SH-SY5Y (cell line): ENCODE results near the gene GPR82.

Experiments
- GATA2 ChIP-seq: IDR thresholded peaks from 2 replicates; pipeline ENCODE4 v1.6.1; 2011; ENCODE audit warnings: mild to moderate bottlenecking, low read depth, low read length
- GATA3 ChIP-seq: IDR thresholded peaks from 2 replicates; pipeline ENCODE4 v1.6.1; 2011; ENCODE audit warnings: low read depth, mild to moderate bottlenecking, low read length, moderate library complexity

DNA sequence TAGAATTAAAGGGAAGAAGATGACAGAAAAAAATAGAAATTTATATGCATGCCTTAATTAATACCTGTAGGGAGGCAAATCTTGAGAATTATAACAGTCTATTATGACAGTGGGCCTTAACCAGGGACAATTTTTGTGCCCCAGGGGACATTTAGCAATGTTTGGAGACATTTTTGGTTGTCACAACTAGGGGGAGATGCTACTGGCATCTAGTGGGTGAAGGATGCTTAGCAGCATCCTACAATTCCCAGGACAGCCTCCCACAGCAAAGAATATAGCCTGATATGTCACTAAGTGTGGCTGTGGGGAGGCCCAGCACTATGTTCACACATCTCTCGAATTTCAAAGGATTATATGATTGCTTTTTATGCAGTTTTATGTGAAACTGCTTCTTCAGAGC lies 10.5 kb downstream of the GPR82 start:
- TF ChIP-seq GATA3 (no peak), GATA2 (no peak)
